HepG2 (cell line): ENCODE measurements around the gene PSMD12. TPM values are rescaled to one million over a fixed set of nuclear protein-coding genes. Genes with fewer than 3 reads are reported as not detected.
A peak's percentile ranks its signal among the peaks of the same experiment; 100 is the strongest.

Source experiments
- GLI4 ChIP-seq: sonication (generic); formaldehyde crosslinking; IDR thresholded peaks from 2 replicates; pipeline ENCODE4 v1.5.1; 2020; ENCODE audit warnings: missing genetic modification reagents, mild to moderate bottlenecking, moderate library complexity, borderline replicate concordance
- HOXA9 ChIP-seq: sonication (generic); formaldehyde crosslinking; IDR thresholded peaks from 2 replicates; pipeline ENCODE4 v1.8.1; 2022; ENCODE audit warnings: missing genetic modification reagents, mild to moderate bottlenecking, moderate library complexity, borderline replicate concordance
- KDM6A ChIP-seq: IDR thresholded peaks from 2 replicates; pipeline ENCODE4 v1.6.1; 2016; ENCODE audit warnings: low read depth
- POGK ChIP-seq: sonication (generic); formaldehyde crosslinking; conservative IDR thresholded peaks from 2 replicates; pipeline ENCODE4 v1.8.0; 2022; ENCODE audit warnings: mild to moderate bottlenecking, moderate library complexity, missing genetic modification reagents
- RBAK ChIP-seq: sonication (generic); formaldehyde crosslinking; IDR thresholded peaks from 2 replicates; pipeline ENCODE4 v1.5.1; 2020; ENCODE audit warnings: mild to moderate bottlenecking, missing genetic modification reagents
- SAP130 ChIP-seq: IDR thresholded peaks from 2 replicates; pipeline ENCODE4 v1.6.1; 2016; ENCODE audit warnings: low read depth
- SP140L ChIP-seq: sonication (generic); formaldehyde crosslinking; IDR thresholded peaks from 2 replicates; pipeline ENCODE4 v1.4.0; 2020; ENCODE audit warnings: missing genetic modification reagents, borderline replicate concordance
- SRY ChIP-seq: sonication (generic); formaldehyde crosslinking; IDR thresholded peaks from 2 replicates; pipeline ENCODE4 v1.8.0; 2022; ENCODE audit warnings: mild to moderate bottlenecking, missing genetic modification reagents
- ZBTB8A ChIP-seq: sonication (generic); formaldehyde crosslinking; IDR thresholded peaks from 2 replicates; pipeline ENCODE4 v1.4.0; 2020; ENCODE audit warnings: mild to moderate bottlenecking, low read depth, missing genetic modification reagents, borderline replicate concordance
- ZEB1 ChIP-seq: IDR thresholded peaks from 2 replicates; pipeline ENCODE4 v1.6.1; 2012; ENCODE audit warnings: mild to moderate bottlenecking, low read depth, inconsistent platforms; ENCODE audit not compliant: insufficient replicate concordance
- ZHX2 ChIP-seq, 2 experiments: sonication (generic) in 1 of 2; formaldehyde crosslinking in 1 of 2; IDR thresholded peaks; 2 replicates each; pipeline versions ENCODE4 v1.6.1 to v1.9.0; 2014 to 2022; ENCODE audit warnings: antibody characterized with exemption in 1 of 2, borderline replicate concordance in 1 of 2, inconsistent platforms in 1 of 2, low read depth in 1 of 2, missing genetic modification reagents in 1 of 2
- ZNF317 ChIP-seq: sonication (generic); formaldehyde crosslinking; IDR thresholded peaks from 2 replicates; pipeline ENCODE4 v1.5.0; 2020; ENCODE audit warnings: mild to moderate bottlenecking, missing genetic modification reagents
- ZNF558 ChIP-seq: sonication (generic); formaldehyde crosslinking; IDR thresholded peaks from 2 replicates; pipeline ENCODE4 v1.9.0; 2022; ENCODE audit warnings: mild to moderate bottlenecking, missing genetic modification reagents, borderline replicate concordance
- ZNF644 ChIP-seq: IDR thresholded peaks from 2 replicates; pipeline ENCODE4 v1.6.1; 2016; ENCODE audit warnings: low read depth
- ZNF646 ChIP-seq: sonication (generic); formaldehyde crosslinking; IDR thresholded peaks from 2 replicates; pipeline ENCODE4 v1.9.0; 2021; ENCODE audit warnings: mild to moderate bottlenecking, missing genetic modification reagents
- polyA plus RNA-seq, 8 experiments: library from polyadenylated mRNA; depleted of rRNA in 3 of 8; stranded (reverse) in 7 of 8; unstranded in 1 of 8; fragments of >200 nt; fragmentation: Illumina TruSeq in 4 of 8; extraction: Trizol in 4 of 8; gene quantifications; 2 replicates each; pipeline versions ENCODE4 v1.2.1 to v1.2.3, GENCODE V29; 2011 to 2016; ENCODE audit warnings: low read depth in 4 of 8, missing spikeins in 1 of 8, mixed read lengths in 1 of 8; ENCODE audit not compliant: insufficient read depth in 1 of 8
- total RNA-seq, 5 experiments: library from RNA; depleted of rRNA; stranded (reverse); fragments of >200 nt; fragmentation: Illumina TruSeq; extraction: Trizol; gene quantifications; 2 replicates each; pipeline ENCODE4 v1.2.3, GENCODE V29; 2016; ENCODE audit warnings: low read depth in 1 of 5

The PSMD12 gene
- total and polyA plus RNA-seq, 2 of the 13 experiments (the other 11 are each of a cell fraction or from before 2014, with no cell fraction given) = 27.4 to 71.7 TPM

GRCh38 chr17:67374329-67375053, 8.1 kb upstream of the PSMD12 start (continued):
- TF ChIP-seq GLI4 (no peak), ZNF646 (no peak), ZNF644 (CRISPR knock-in tag) (no peak), RBAK (CRISPR knock-in tag) (no peak), KDM6A (CRISPR knock-in tag) (no peak), ZHX2 (IDR thresholded peaks at IDR 0.05; ENCODE audit: low read depth) (no peak), ZHX2 (CRISPR knock-in tag; IDR thresholded peaks at IDR 0.05; ENCODE audit: borderline replicate concordance) (no peak), ZBTB8A (CRISPR knock-in tag) (no peak), SP140L (no peak), SAP130 (CRISPR knock-in tag) (peak; percentile 70), POGK (0 out of 2 replicates have a peak, but pooled peaks have one; percentile 33), SRY (CRISPR knock-in tag) (no peak), ZNF558 (no peak), HOXA9 (CRISPR knock-in tag) (no peak), ZEB1 (no peak), ZNF317 (CRISPR knock-in tag) (no peak)
